ENCODE data around the gene NR1H3. TPM values are rescaled to one million over a fixed set of nuclear protein-coding genes. Genes with fewer than 3 reads are reported as not detected.
A peak's percentile ranks its signal among the peaks of the same experiment; 100 is the strongest.

NR1H3 gene
- total RNA-seq, 6 experiments from 2014 or later = 5.4 to 11.2 (median 9.2) TPM

GRCh38 chr11:47229161-47229560 lies 28.6 kb upstream of the NR1H3 start:
- peaks cover 22% of the 10 kb centered on the region for H3K36me3 Mint-ChIP-seq (ENCODE audit: low read depth)
- H3K4me1 Mint-ChIP-seq (ENCODE audit: low read depth) = peaks cover 19% of the 10 kb centered on the region
- DNase-seq = no peak
- H3K4me3 Mint-ChIP-seq = no peak overlapping the region
- no peak overlapping the region for H3K27ac Mint-ChIP-seq
- no peaks in the 10 kb centered on the region; the same call in 1 of the 2 replicates for H3K27me3 Mint-ChIP-seq (ENCODE audit: insufficient read depth)
- TF ChIP-seq CTCF (IDR thresholded peaks at IDR 0.05) = no peak
- H3K9me3 Mint-ChIP-seq = no peaks in the 10 kb centered on the region

- no peak for DNase-seq
- H3K4me3 Mint-ChIP-seq = no peak overlapping the region; the same call in 1 of the 2 replicates
- H3K36me3 Mint-ChIP-seq (ENCODE audit: low read depth) = peaks cover 23% of the 10 kb centered on the region
- H3K27ac Mint-ChIP-seq = peak overlapping the region; percentile 55
- H3K4me1 Mint-ChIP-seq (ENCODE audit: low read depth) = peaks cover 55% of the 10 kb centered on the region
- no peak for TF ChIP-seq CTCF (IDR thresholded peaks at IDR 0.05)
- no peaks in the 10 kb centered on the region for H3K9me3 Mint-ChIP-seq
- H3K27me3 Mint-ChIP-seq (ENCODE audit: insufficient read depth) = no peaks in the 10 kb centered on the region; the same call in 1 of the 2 replicates
Observed at GRCh38 chr11:47233051-47233450, 24.7 kb upstream of the NR1H3 start.

GRCh38 chr11:47233989-47234668 lies 23.7 kb upstream of the NR1H3 start:
- peak overlapping the region; percentile 75 for H3K4me3 Mint-ChIP-seq
- H3K36me3 Mint-ChIP-seq (ENCODE audit: low read depth) = peaks cover 20% of the 10 kb centered on the region
- H3K4me1 Mint-ChIP-seq (ENCODE audit: low read depth) = peaks cover 55% of the 10 kb centered on the region
- peak; percentile 59 for TF ChIP-seq CTCF (IDR thresholded peaks at IDR 0.05)
- peak; percentile 90 for DNase-seq
- H3K9me3 Mint-ChIP-seq = no peaks in the 10 kb centered on the region
- no peaks in the 10 kb centered on the region; the same call in 1 of the 2 replicates for H3K27me3 Mint-ChIP-seq (ENCODE audit: insufficient read depth)
- H3K27ac Mint-ChIP-seq = peak overlapping the region; percentile 93

- H3K36me3 Mint-ChIP-seq (ENCODE audit: low read depth) = peaks cover 20% of the 10 kb centered on the region
- TF ChIP-seq CTCF (IDR thresholded peaks at IDR 0.05) = no peak
- no peaks in the 10 kb centered on the region; the same call in 1 of the 2 replicates for H3K27me3 Mint-ChIP-seq (ENCODE audit: insufficient read depth)
- peak overlapping the region; percentile 75 for H3K4me3 Mint-ChIP-seq
- no peaks in the 10 kb centered on the region for H3K9me3 Mint-ChIP-seq
- peaks cover 55% of the 10 kb centered on the region for H3K4me1 Mint-ChIP-seq (ENCODE audit: low read depth)
- no peak for DNase-seq
- peak overlapping the region; percentile 93 for H3K27ac Mint-ChIP-seq
Observed at GRCh38 chr11:47234669-47235100, 23.1 kb upstream of the NR1H3 start.

- Mint-ChIP-seq H3K4me3 (peak overlapping the region; percentile 75), H3K4me1 (ENCODE audit: low read depth) (peaks cover 55% of the 10 kb centered on the region), H3K36me3 (ENCODE audit: low read depth) (peaks cover 23% of the 10 kb centered on the region), H3K27ac (peak overlapping the region; percentile 93), H3K27me3 (ENCODE audit: insufficient read depth) (no peaks in the 10 kb centered on the region; the same call in 1 of the 2 replicates), H3K9me3 (no peaks in the 10 kb centered on the region)
- no peak for TF ChIP-seq CTCF (IDR thresholded peaks at IDR 0.05)
- DNase-seq = no peak
Observed at GRCh38 chr11:47235163-47235562, 22.6 kb upstream of the NR1H3 start.

Data from HFFc6 (cell line).